Measurements from ENCODE around the gene STKLD1.

Gene STKLD1

DNA sequence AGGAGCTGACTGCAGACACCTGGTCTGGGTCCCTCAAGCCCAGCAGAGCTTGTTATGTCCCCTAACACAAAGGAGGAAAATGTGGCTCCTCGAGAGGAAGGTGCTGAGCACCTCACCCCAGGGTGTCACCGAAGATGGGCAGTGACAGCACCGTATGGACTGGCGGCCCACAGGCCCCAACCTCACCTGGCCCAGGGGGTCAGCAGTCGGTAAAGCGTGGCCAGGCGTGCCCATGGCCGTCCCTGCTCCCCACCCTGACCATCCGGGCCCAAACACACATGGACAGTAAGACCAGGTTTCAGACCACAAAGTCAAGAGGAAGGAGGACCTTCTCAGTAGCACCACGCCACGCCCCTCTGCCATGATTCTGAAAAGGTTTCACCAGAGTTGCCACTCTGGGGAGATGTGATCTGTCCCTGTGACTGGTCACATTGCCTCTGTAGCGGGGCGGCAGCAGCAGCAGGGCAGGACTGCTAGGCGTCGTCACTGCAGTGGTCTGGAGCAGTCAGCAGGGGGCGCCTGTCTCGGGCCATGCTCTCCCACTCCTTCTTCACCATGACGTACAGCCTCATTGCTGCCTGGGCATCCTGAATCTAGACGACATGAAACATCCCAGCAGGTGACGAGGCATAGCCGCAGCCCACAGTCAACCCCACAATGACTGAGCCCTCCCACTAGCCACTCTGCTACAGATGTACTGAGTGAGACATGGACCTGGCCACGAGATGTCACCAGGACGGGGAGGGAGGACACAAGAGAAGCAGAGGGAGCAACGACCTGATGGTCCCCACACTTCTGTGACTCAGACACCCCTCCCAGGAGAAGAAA lies 30.5 kb downstream of the STKLD1 start:
- POLR2A ChIA-PET (ENCODE audit: low non-redundant PET), result interaction anchor here (0.5 kb wide), 1 partner anchor 42 kb away, joined by 3 read pairs; no protein-coding TSS in a partner anchor
- H3K27ac ChIP-seq, result peak overlapping the region; percentile 12

DNA sequence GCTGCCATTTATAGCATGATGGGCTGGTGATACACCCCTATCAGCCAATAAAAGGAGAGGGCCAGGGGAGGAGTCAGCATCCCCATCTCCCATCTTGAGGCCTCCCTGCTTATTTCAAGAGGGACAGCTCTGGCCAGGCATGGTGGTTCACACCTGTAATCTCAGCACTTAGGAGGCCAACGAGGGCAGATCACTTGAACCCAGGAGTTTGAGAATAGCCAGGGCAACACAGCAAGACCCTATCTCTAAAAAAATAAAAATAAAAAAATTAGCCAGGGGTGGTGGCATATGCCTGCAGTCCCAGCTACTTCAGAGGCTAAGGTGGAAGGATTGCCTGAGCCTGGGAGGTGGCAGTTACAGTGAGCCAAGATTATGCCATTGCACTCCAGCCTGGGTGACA lies 31.9 kb downstream of the STKLD1 start:
- ChIA-PET POLR2A (ENCODE audit: low non-redundant PET) (no interaction called here), CTCF (no interaction called here)
- H3K27ac ChIP-seq, result peak overlapping the region; percentile 4
- TF ChIP-seq, protein P1, sequence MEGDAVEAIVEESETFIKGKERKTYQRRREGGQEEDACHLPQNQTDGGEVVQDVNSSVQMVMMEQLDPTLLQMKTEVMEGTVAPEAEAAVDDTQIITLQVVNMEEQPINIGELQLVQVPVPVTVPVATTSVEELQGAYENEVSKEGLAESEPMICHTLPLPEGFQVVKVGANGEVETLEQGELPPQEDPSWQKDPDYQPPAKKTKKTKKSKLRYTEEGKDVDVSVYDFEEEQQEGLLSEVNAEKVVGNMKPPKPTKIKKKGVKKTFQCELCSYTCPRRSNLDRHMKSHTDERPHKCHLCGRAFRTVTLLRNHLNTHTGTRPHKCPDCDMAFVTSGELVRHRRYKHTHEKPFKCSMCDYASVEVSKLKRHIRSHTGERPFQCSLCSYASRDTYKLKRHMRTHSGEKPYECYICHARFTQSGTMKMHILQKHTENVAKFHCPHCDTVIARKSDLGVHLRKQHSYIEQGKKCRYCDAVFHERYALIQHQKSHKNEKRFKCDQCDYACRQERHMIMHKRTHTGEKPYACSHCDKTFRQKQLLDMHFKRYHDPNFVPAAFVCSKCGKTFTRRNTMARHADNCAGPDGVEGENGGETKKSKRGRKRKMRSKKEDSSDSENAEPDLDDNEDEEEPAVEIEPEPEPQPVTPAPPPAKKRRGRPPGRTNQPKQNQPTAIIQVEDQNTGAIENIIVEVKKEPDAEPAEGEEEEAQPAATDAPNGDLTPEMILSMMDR (conservative IDR thresholded peaks at IDR 0.05; ENCODE audit: low read depth), result no peak
- DNase-seq (ENCODE audit: low spot score), result no peak

More for the DNA sequence above, 30.5 kb downstream of the STKLD1 start:
- TF ChIP-seq, protein P1 (conservative IDR thresholded peaks at IDR 0.05; ENCODE audit: low read depth), result peak; percentile 99
- CTCF ChIA-PET, result interaction anchor here (1.0 kb wide), 1 partner anchor 13 kb away, joined by 3 read pairs; no protein-coding TSS in a partner anchor
- no peak for DNase-seq (ENCODE audit: low spot score)

DNA sequence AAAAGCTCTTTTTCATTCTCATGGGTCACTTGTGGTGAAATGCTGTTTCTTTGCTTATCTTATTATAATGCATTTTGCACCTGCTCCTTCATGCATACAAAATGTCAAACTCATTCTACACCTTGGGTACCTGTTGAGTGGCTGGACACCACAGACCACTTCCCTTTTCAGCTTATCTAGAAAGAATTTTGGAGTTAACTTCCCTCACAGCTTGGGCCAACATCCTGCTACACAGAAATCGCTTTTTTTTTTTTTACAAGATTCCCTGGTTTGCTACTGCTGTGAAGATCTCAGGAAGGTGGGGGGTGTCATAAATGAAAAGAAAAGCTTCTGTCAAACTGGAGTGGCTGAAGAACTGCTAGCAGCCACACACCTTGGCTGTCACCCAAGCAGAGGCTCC lies 39.0 kb downstream of the STKLD1 start:
- ChIA-PET CTCF (interaction anchor here (0.7 to 1.0 kb wide), 3 partner anchors 71 to 214 kb away, joined by 4 to 5 read pairs (median 5); no protein-coding TSS in a partner anchor), POLR2A (ENCODE audit: low non-redundant PET) (interaction anchor here (0.5 kb wide), 1 partner anchor 81 kb away, joined by 10 read pairs; no protein-coding TSS in a partner anchor)
- H3K27ac ChIP-seq, result no peak overlapping the region
- TF ChIP-seq, protein P1 (conservative IDR thresholded peaks at IDR 0.05; ENCODE audit: low read depth), result no peak
- DNase-seq (ENCODE audit: low spot score), result no peak

DNA sequence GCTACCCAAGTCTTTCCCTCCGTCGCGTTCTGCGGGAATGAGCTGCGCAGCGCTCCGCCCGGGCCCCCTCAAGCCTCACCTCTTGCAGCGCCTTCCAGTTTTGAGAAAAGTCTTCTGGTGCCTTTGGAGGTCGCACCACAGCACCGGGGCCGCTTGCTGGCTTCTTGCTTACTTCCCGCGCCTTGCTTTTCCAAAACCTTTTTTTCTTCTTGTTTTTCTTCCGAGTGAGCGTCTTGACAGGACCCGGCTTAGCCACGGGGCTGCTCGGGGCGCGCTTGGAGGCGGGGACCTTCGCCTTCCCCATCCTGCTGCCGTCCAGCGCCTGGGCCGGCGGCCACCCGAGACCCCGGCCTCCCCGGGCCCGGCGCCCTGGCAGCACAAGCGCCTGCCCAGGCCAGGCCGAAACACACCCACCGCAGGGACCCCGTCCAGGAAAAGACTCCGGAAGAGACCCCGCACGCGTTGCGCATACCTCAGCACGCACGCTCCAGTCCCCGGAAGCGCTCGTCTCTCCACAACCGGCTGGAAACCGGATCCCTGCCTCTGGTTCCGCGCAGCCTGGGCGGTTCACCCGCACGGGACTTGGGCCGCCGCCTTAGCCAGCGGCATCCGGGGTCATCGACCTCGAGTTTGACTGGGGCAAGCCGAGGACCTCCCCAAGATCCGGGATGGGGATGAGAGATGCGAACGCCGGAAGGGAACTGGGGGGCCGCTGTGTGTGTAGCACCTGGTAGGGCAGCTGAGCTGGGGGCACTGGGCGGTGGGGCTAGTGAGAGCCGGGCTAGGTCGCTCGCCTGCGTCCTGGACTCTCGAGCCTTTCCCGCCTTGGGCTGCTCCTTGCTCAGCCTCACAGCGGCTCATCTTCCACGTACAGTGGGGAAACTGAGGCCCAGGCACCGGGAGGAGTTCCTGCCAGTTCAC lies 41.6 kb downstream of the STKLD1 start, which contains the start of gene REXO4:
Gene REXO4 (minus strand): TSS at position 470 of the 921 bp plus-strand sequence. CDS start 166 bp downstream, at position 304.
- H3K27ac ChIP-seq, result peak within 1 kb of the TSS; percentile 88
- peak; percentile 95 for DNase-seq (ENCODE audit: low spot score)
- POLR2A ChIA-PET (ENCODE audit: low non-redundant PET), result interaction anchor here (0.5 to 1.0 kb wide), 3 partner anchors 41 to 578 kb away, joined by 3 to 6 read pairs (median 5); no protein-coding TSS in a partner anchor
- TF ChIP-seq, protein P1 (conservative IDR thresholded peaks at IDR 0.05; ENCODE audit: low read depth), result no peak
- CTCF ChIA-PET, result interaction anchor here (0.6 kb wide), 1 partner anchor 46 kb away, joined by 4 read pairs; no protein-coding TSS in a partner anchor

DNA sequence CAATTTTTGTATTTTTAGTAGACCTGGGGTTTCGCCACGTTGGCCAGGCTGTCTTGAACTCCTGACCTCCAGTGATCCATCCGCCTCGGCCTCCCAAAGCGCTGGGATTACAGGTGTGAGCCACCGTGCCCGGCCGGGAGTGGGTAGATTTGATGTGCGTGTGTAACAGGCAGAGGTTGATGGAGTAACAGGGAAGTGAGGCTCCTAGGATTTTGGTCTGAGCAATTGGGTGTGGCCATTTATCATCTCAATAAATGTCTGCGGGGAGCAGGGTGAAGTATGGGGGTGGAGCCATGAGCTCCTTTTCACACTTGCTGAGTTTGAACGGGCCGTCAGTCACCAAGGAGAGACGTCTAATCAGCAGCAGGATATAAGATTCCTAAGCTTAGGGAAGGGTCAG lies 42.8 kb downstream of the STKLD1 start:
- CTCF ChIA-PET, result interaction anchor here (0.6 kb wide), 1 partner anchor 44 kb away, joined by 3 read pairs; no protein-coding TSS in a partner anchor
- TF ChIP-seq, protein P1 (conservative IDR thresholded peaks at IDR 0.05; ENCODE audit: low read depth), result no peak
- H3K27ac ChIP-seq, result peak overlapping the region; percentile 88
- DNase-seq (ENCODE audit: low spot score), result no peak
- POLR2A ChIA-PET (ENCODE audit: low non-redundant PET), result interaction anchor here (0.6 kb wide), 2 partner anchors 35 to 63 kb away, joined by 3 read pairs; no protein-coding TSS in a partner anchor
